ENCODE results near the gene TRIM66.

The TRIM66 gene

GRCh38 chr11:8608652-8609051 is 73.8 kb downstream of the TRIM66 start:
- no peak for DNase-seq (ENCODE audit: low read depth, low spot score)

- DNase-seq (ENCODE audit: low read depth, low spot score): no peak
Observed at GRCh38 chr11:8605971-8606563, 76.4 kb downstream of the TRIM66 start.

GRCh38 chr11:8604078-8604723 is 78.3 kb downstream of the TRIM66 start:
- DNase-seq (ENCODE audit: low read depth, low spot score): peak; percentile 84

- DNase-seq (ENCODE audit: low read depth, low spot score): no peak
Observed at GRCh38 chr11:8603696-8604077, 78.8 kb downstream of the TRIM66 start.

- no peak for DNase-seq (ENCODE audit: low read depth, low spot score)
Observed at GRCh38 chr11:8601376-8602133, 80.9 kb downstream of the TRIM66 start.

- DNase-seq (ENCODE audit: low read depth, low spot score): no peak
Observed at GRCh38 chr11:8598506-8598905, 84.0 kb downstream of the TRIM66 start.

- no peak for DNase-seq (ENCODE audit: low read depth, low spot score)
Observed at GRCh38 chr11:8597182-8597581, 85.3 kb downstream of the TRIM66 start.

- DNase-seq (ENCODE audit: low read depth, low spot score): no peak
Observed at GRCh38 chr11:8596504-8597046, 85.9 kb downstream of the TRIM66 start.

GRCh38 chr11:8593935-8594909 is 88.2 kb downstream of the TRIM66 start, which contains the start of gene STK33:
STK33 (minus strand) TSS chr11:8594228; CDS start chr11:8474905, 119,323 bp downstream.
- DNase-seq (ENCODE audit: low read depth, low spot score): no peak

GRCh38 chr11:8593455-8593854 is 89.0 kb downstream of the TRIM66 start:
- no peak for DNase-seq (ENCODE audit: low read depth, low spot score)

- DNase-seq (ENCODE audit: low read depth, low spot score): no peak
Observed at GRCh38 chr11:8587915-8588314, 94.5 kb downstream of the TRIM66 start.

GRCh38 chr11:8586805-8587204 is 95.7 kb downstream of the TRIM66 start:
- no peak for DNase-seq (ENCODE audit: low read depth, low spot score)

GRCh38 chr11:8586184-8586583 is 96.3 kb downstream of the TRIM66 start:
- no peak for DNase-seq (ENCODE audit: low read depth, low spot score)

- no peak for DNase-seq (ENCODE audit: low read depth, low spot score)
Observed at GRCh38 chr11:8584511-8584910, 98.0 kb downstream of the TRIM66 start.

- no peak for DNase-seq (ENCODE audit: low read depth, low spot score)
Observed at GRCh38 chr11:8584082-8584481, 98.4 kb downstream of the TRIM66 start.

GRCh38 chr11:8581300-8581699 is 101.2 kb downstream of the TRIM66 start:
- DNase-seq (ENCODE audit: low read depth, low spot score): no peak

- no peak for DNase-seq (ENCODE audit: low read depth, low spot score)
Observed at GRCh38 chr11:8577791-8578581, 104.5 kb downstream of the TRIM66 start.

- no peak for DNase-seq (ENCODE audit: low read depth, low spot score)
Observed at GRCh38 chr11:8574798-8575197, 107.7 kb downstream of the TRIM66 start.

GRCh38 chr11:8573777-8574176 is 108.7 kb downstream of the TRIM66 start:
- no peak for DNase-seq (ENCODE audit: low read depth, low spot score)

GRCh38 chr11:8567602-8568198 is 114.8 kb downstream of the TRIM66 start:
- no peak for DNase-seq (ENCODE audit: low read depth, low spot score)
